ENCODE measurements around the gene RGS7.

GRCh38 chr1:240906477-240906876, 450.5 kb downstream of the RGS7 start:
- no peak for TF ChIP-seq POLR2A (IDR thresholded peaks at IDR 0.05; ENCODE audit: control extremely low read depth in 1 of 2, low read depth in 2 of 2, low read length in 2 of 2)
- TF ChIP-seq, protein P1, sequence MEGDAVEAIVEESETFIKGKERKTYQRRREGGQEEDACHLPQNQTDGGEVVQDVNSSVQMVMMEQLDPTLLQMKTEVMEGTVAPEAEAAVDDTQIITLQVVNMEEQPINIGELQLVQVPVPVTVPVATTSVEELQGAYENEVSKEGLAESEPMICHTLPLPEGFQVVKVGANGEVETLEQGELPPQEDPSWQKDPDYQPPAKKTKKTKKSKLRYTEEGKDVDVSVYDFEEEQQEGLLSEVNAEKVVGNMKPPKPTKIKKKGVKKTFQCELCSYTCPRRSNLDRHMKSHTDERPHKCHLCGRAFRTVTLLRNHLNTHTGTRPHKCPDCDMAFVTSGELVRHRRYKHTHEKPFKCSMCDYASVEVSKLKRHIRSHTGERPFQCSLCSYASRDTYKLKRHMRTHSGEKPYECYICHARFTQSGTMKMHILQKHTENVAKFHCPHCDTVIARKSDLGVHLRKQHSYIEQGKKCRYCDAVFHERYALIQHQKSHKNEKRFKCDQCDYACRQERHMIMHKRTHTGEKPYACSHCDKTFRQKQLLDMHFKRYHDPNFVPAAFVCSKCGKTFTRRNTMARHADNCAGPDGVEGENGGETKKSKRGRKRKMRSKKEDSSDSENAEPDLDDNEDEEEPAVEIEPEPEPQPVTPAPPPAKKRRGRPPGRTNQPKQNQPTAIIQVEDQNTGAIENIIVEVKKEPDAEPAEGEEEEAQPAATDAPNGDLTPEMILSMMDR (IDR thresholded peaks at IDR 0.05; ENCODE audit: control extremely low read depth in 1 of 3, insufficient read depth in 1 of 3, low read depth in 1 of 3, low read length in 3 of 3) = no peak
- no peak for TF ChIP-seq CBX5 (IDR thresholded peaks at IDR 0.05; ENCODE audit: low read depth, low read length)
- TF ChIP-seq GABPA (IDR thresholded peaks at IDR 0.05; ENCODE audit: borderline replicate concordance, insufficient read depth, low read length) = no peak
- TF ChIP-seq FOSL1 (IDR thresholded peaks at IDR 0.05; ENCODE audit: insufficient read depth, low read depth, low read length) = no peak
- TF ChIP-seq SP1 (IDR thresholded peaks at IDR 0.05; ENCODE audit: low read depth, low read length) = no peak
- no peak for TF ChIP-seq MAX (IDR thresholded peaks at IDR 0.05)
- TF ChIP-seq EZH2 (IDR thresholded peaks at IDR 0.05; ENCODE audit: low read depth, low read length, severe bottlenecking) = no peak
- no peak for TF ChIP-seq BACH1 (IDR thresholded peaks at IDR 0.05; ENCODE audit: low read length)
- no peak for TF ChIP-seq POLR2AphosphoS5 (IDR thresholded peaks at IDR 0.05; ENCODE audit: low read depth, low read length)
